ENCODE results near the gene TSPOAP1. TPM values are rescaled to one million over a fixed set of nuclear protein-coding genes. Genes with fewer than 3 reads are reported as not detected.

The TSPOAP1 gene
- polyA plus RNA-seq, 2 of the 4 experiments (the other 2 are of a cell fraction) = not detected

DNA sequence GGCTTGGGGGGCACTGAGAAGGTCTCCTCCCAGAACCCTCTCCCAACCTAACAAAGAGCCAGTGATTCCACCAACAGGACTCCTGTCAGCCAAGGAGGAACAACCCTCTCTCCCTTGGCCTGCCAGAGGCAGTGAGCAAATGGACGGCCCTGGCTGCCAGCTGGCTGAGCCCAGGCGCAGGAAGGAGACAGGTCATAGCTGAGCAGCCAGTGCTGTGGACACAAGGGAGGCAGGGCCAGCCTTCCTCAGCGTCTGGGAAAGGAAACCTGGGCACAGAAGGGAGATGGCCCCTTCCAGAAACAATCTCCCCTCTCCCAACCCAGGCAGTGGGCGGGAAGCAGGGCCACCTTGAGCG is 50.0 kb downstream of the TSPOAP1 start:
- POLR2A ChIA-PET = no interaction called here
- H3K9me3 ChIP-seq = no peaks in the 10 kb centered on the region
- peak; percentile 24 to 30; a peak in 3 of 6 replicates for ATAC-seq
- H3K4me2 ChIP-seq = no peak overlapping the region
- CTCF ChIA-PET = interaction anchor here (0.5 to 1.9 kb wide), 3 partner anchors 10 to 906 kb away, joined by 3 to 6 read pairs (median 4); no protein-coding TSS in a partner anchor
- no peaks in the 10 kb centered on the region for H3K4me1 ChIP-seq
- no peak overlapping the region for H3K27ac ChIP-seq
- no peak for TF ChIP-seq EHMT2 (IDR thresholded peaks at IDR 0.05; ENCODE audit: low read depth)
- DNase-seq (ENCODE audit: low read depth in 1 of 2, low spot score in 1 of 2) = no peak
- no peak for FAIRE-seq
- WGBS (ENCODE audit: missing lambda C conversion rate) = 34% methylated on average over 5 of the region's 5 CpGs
- no peak overlapping the region for H3K4me3 ChIP-seq

DNA sequence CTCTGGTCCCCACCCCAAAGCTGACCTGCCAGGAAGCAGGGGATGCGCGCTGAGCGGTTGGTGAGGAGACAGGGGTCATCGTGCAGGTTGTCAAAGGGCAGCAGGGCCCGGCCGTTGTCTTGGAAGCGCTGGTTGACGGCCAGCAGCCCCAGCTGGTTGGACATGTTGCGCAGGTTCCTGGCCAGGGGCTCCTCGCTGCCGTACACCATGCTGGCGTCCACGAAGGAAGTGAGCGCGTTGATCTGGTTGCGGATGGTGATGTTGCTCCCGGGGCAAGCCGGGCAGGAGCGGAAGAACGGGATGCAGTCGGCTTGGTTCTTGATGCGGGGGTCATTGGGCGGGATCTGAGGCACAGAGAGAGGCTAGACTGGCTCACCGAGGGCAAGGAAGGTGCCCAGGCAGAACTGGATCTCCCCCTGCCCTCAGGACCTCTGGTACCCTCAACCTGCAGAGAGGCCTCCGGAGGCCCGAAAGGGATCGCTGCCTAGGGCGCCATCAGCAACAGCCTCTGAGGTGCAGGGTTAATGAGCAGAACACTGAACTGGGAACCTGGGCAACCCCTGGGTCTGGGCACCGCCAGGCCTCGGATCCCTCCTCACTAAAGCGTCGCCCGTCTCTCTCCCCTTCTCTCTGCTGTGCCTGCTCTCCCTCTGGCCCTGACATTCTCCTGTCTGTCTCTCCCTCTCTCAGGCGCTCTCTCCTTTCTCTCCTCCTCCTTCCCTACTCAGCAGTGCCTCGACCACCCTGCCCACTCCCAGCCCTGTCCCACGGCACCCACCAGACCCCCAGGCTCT is 50.6 kb downstream of the TSPOAP1 start:
- H3K4me3 ChIP-seq = no peak overlapping the region
- no peak for TF ChIP-seq POLR2AphosphoS2 (conservative IDR thresholded peaks at IDR 0.05; ENCODE audit: low read length)
- TF ChIP-seq FOSL2 (IDR thresholded peaks at IDR 0.05) = no peak
- no peak for TF ChIP-seq FOSL2 (CRISPR knock-in tag; IDR thresholded peaks at IDR 0.05)
- TF ChIP-seq HOXB13 (CRISPR knock-in tag; IDR thresholded peaks at IDR 0.05; ENCODE audit: low read depth) = no peak
- TF ChIP-seq NR3C1 (IDR thresholded peaks at IDR 0.05) = no peak
- no peak for TF ChIP-seq CBX8 (IDR thresholded peaks at IDR 0.05)
- TF ChIP-seq CHD2 (IDR thresholded peaks at IDR 0.05; ENCODE audit: low read length, partially characterized antibody) = no peak
- TF ChIP-seq PHF8 (IDR thresholded peaks at IDR 0.05; ENCODE audit: borderline replicate concordance, low read depth) = no peak
- TF ChIP-seq EHMT2 (IDR thresholded peaks at IDR 0.05; ENCODE audit: low read depth) = no peak
- TF ChIP-seq RARB (CRISPR knock-in tag; IDR thresholded peaks at IDR 0.05) = no peak
- no peak for TF ChIP-seq HOXB5 (CRISPR knock-in tag; IDR thresholded peaks at IDR 0.05)
- TF ChIP-seq FOXS1 (CRISPR knock-in tag; IDR thresholded peaks at IDR 0.05) = no peak
- TF ChIP-seq KDM5A (IDR thresholded peaks at IDR 0.05) = no peak
- no peak for TF ChIP-seq SREBF2 (IDR thresholded peaks at IDR 0.05)
- CTCF ChIA-PET = interaction anchor here (1.0 to 1.5 kb wide), 2 partner anchors 10 to 13 kb away, joined by 3 read pairs; no protein-coding TSS in a partner anchor
- no peak overlapping the region for H3K27ac ChIP-seq
- ATAC-seq (peak in 1 of 2 experiments; percentile 13; a peak in 3 of 6 replicates), DNase-seq (ENCODE audit: low read depth in 1 of 2, low spot score in 1 of 2) (no peak), FAIRE-seq (no peak)
- H3K4me1 ChIP-seq = no peaks in the 10 kb centered on the region
- no peak overlapping the region for H3K4me2 ChIP-seq
- POLR2A ChIA-PET = no interaction called here
- H3K9me3 ChIP-seq = no peaks in the 10 kb centered on the region
- WGBS (ENCODE audit: missing lambda C conversion rate) = 63% methylated on average over 35 of the region's 36 CpGs

DNA sequence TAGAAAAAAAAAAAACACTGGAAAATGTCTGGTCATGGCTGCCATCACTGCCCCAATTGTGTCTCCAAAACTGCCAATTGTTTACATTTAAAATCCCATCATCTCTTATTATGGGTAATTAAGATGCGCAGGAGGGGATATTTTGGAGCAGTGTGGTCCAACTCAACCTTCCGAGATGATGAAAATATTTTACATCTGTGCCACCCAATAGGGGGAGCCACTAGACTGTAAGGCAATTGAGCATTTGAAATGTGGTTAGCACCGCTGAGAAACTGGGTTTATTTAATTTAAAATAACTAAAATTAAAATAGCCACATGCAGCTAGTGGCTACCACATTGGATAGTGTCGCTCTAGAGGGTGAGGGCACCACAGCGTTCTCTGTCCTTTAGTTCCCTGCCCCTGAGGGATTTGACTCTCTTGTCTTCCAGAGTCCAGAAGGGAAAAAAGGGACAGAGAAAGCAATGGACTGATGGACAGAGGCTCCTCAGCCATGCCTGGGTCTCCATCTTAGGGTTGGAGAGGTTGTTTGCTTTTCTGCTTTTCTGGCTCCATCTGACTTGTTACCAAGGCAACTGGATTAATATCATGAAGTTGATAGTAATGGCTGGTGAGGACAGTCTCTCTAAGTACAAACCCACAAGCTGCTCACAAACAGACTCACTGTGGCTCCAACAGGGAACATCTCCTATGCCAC is 51.3 kb downstream of the TSPOAP1 start:
- 19% methylated on average over 5 of the region's 5 CpGs for WGBS (ENCODE audit: missing lambda C conversion rate)
- FAIRE-seq = no peak
- ChIA-PET POLR2A (no interaction called here), CTCF (interaction anchor here (1.0 to 1.5 kb wide), 2 partner anchors 9 to 12 kb away, joined by 3 read pairs; no protein-coding TSS in a partner anchor)
- H3K4me3 ChIP-seq = no peak overlapping the region
- no peaks in the 10 kb centered on the region for H3K9me3 ChIP-seq
- TF ChIP-seq CHD4 (IDR thresholded peaks at IDR 0.05; ENCODE audit: borderline replicate concordance) = no peak
- peak; percentile 41 to 55 for TF ChIP-seq RAD21 (conservative IDR thresholded peaks at IDR 0.05 in 1 of 2, IDR thresholded peaks at IDR 0.05 in 1 of 2)
- no peak for TF ChIP-seq PHF8 (IDR thresholded peaks at IDR 0.05; ENCODE audit: borderline replicate concordance, low read depth)
- TF ChIP-seq EHMT2 (IDR thresholded peaks at IDR 0.05; ENCODE audit: low read depth) = no peak
- TF ChIP-seq, protein P1, sequence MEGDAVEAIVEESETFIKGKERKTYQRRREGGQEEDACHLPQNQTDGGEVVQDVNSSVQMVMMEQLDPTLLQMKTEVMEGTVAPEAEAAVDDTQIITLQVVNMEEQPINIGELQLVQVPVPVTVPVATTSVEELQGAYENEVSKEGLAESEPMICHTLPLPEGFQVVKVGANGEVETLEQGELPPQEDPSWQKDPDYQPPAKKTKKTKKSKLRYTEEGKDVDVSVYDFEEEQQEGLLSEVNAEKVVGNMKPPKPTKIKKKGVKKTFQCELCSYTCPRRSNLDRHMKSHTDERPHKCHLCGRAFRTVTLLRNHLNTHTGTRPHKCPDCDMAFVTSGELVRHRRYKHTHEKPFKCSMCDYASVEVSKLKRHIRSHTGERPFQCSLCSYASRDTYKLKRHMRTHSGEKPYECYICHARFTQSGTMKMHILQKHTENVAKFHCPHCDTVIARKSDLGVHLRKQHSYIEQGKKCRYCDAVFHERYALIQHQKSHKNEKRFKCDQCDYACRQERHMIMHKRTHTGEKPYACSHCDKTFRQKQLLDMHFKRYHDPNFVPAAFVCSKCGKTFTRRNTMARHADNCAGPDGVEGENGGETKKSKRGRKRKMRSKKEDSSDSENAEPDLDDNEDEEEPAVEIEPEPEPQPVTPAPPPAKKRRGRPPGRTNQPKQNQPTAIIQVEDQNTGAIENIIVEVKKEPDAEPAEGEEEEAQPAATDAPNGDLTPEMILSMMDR (IDR thresholded peaks at IDR 0.05) = peak; percentile 46
- H3K4me1 ChIP-seq = no peaks in the 10 kb centered on the region
- peak in 1 of 2 experiments; percentile 26 for DNase-seq (ENCODE audit: low read depth in 1 of 2, low spot score in 1 of 2)
- H3K27ac ChIP-seq = no peak overlapping the region
- ATAC-seq = 0 out of 6 replicates have a peak, but pooled peaks of 1 of the 2 experiments have one; percentile 27
- H3K4me2 ChIP-seq = no peak overlapping the region
